ENCODE data around the gene POF1B.
"Not testable (repeated sequence)": the region's sequence is repeated elsewhere in the genome, so short reads cannot be mapped to it uniquely, and the experiment has no call there.

Gene POF1B

GRCh38 chrX:85327060-85327333, 52.5 kb downstream of the POF1B start:
- Mint-ChIP-seq H3K4me1 (no peaks in the 10 kb centered on the region), H3K9me3 (peaks cover 18% of the 10 kb centered on the region), H3K36me3 (ENCODE audit: low read depth) (no peaks in the 10 kb centered on the region), H3K27me3 (ENCODE audit: low read depth) (no peaks in the 10 kb centered on the region), H3K27ac (no peak overlapping the region), H3K4me3 (no peak overlapping the region)
- TF ChIP-seq, protein P1, sequence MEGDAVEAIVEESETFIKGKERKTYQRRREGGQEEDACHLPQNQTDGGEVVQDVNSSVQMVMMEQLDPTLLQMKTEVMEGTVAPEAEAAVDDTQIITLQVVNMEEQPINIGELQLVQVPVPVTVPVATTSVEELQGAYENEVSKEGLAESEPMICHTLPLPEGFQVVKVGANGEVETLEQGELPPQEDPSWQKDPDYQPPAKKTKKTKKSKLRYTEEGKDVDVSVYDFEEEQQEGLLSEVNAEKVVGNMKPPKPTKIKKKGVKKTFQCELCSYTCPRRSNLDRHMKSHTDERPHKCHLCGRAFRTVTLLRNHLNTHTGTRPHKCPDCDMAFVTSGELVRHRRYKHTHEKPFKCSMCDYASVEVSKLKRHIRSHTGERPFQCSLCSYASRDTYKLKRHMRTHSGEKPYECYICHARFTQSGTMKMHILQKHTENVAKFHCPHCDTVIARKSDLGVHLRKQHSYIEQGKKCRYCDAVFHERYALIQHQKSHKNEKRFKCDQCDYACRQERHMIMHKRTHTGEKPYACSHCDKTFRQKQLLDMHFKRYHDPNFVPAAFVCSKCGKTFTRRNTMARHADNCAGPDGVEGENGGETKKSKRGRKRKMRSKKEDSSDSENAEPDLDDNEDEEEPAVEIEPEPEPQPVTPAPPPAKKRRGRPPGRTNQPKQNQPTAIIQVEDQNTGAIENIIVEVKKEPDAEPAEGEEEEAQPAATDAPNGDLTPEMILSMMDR (IDR thresholded peaks at IDR 0.05; ENCODE audit: unreplicated experiment in 3 of 3) = no peak

- TF ChIP-seq, protein P1 (IDR thresholded peaks at IDR 0.05; ENCODE audit: unreplicated experiment in 3 of 3) = no peak
- Mint-ChIP-seq H3K4me1 (no peaks in the 10 kb centered on the region), H3K27ac (no peak overlapping the region), H3K27me3 (ENCODE audit: low read depth) (no peaks in the 10 kb centered on the region), H3K4me3 (no peak overlapping the region), H3K9me3 (peaks cover 18% of the 10 kb centered on the region), H3K36me3 (ENCODE audit: low read depth) (no peaks in the 10 kb centered on the region)
These were observed 53.0 kb downstream of the POF1B start for GRCh38 chrX:85326234-85327059.

DNA sequence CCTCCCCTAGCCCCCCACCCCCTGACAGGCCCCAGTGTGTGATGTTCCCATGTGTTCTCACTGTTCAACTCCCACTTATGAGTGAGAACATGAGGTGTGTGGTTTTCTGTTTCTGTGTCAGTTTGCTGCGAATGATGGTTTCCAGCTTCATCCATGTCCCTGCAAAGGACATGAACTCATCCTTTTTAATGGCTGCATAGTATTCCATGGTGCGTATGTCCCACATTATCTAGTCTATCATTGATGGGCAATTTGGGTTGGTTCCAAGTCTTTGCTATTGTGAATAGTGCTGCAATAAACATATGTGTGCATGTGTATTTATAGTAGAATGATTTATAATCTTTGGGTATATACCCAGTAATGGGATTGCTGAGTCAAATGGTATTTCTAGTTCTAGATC, 68.1 kb downstream of the POF1B start:
- H3K27ac Mint-ChIP-seq; H3K4me3 Mint-ChIP-seq; H3K4me1 Mint-ChIP-seq; H3K36me3 Mint-ChIP-seq (ENCODE audit: low read depth); H3K27me3 Mint-ChIP-seq (ENCODE audit: low read depth); H3K9me3 Mint-ChIP-seq: not testable (repeated sequence)

GRCh38 chrX:85309717-85310116, 69.7 kb downstream of the POF1B start:
- H3K36me3 Mint-ChIP-seq (ENCODE audit: low read depth) = no peaks in the 10 kb centered on the region
- peaks cover 7% of the 10 kb centered on the region for H3K9me3 Mint-ChIP-seq
- H3K27ac Mint-ChIP-seq = no peak overlapping the region
- TF ChIP-seq, protein P1 (IDR thresholded peaks at IDR 0.05; ENCODE audit: unreplicated experiment in 3 of 3) = no peak
- no peaks in the 10 kb centered on the region for H3K4me1 Mint-ChIP-seq
- H3K27me3 Mint-ChIP-seq (ENCODE audit: low read depth) = no peaks in the 10 kb centered on the region
- H3K4me3 Mint-ChIP-seq = no peak overlapping the region

DNA sequence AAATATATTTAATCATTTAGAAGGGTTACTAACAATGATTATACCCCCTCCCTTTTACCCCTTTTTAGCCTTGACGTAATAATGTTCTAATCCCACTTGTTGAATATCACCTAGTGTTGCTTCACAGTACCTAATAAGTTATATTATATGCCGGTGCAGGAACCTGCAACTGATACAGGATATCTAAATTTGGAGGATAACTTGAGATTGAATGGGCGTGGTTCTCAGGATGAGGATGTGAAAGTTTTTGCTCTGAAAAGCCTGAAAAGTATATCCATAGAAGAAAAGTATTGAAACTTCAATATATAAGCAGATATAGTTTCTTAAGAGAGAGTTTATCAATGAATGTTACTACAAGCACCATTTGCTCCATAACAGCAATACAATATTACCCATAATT, 75.9 kb downstream of the POF1B start:
- Mint-ChIP-seq H3K27me3 (ENCODE audit: low read depth) (no peaks in the 10 kb centered on the region), H3K9me3 (peaks cover 7% of the 10 kb centered on the region), H3K4me1 (no peaks in the 10 kb centered on the region), H3K27ac (no peak overlapping the region), H3K4me3 (no peak overlapping the region), H3K36me3 (ENCODE audit: low read depth) (no peaks in the 10 kb centered on the region)
- TF ChIP-seq, protein P1 (IDR thresholded peaks at IDR 0.05; ENCODE audit: unreplicated experiment in 3 of 3) = no peak

- Mint-ChIP-seq H3K4me1 (no peaks in the 10 kb centered on the region), H3K36me3 (ENCODE audit: low read depth) (no peaks in the 10 kb centered on the region), H3K9me3 (peaks cover 31% of the 10 kb centered on the region), H3K4me3 (no peak overlapping the region), H3K27ac (no peak overlapping the region), H3K27me3 (ENCODE audit: low read depth) (no peaks in the 10 kb centered on the region)
- TF ChIP-seq, protein P1 (IDR thresholded peaks at IDR 0.05; ENCODE audit: unreplicated experiment in 3 of 3) = no peak
These were observed 90.3 kb downstream of the POF1B start for GRCh38 chrX:85288992-85289723.

- not testable (repeated sequence) for H3K27ac Mint-ChIP-seq; H3K4me3 Mint-ChIP-seq; H3K36me3 Mint-ChIP-seq (ENCODE audit: low read depth); H3K4me1 Mint-ChIP-seq; H3K27me3 Mint-ChIP-seq (ENCODE audit: low read depth)
- peaks cover 23% of the 10 kb centered on the region for H3K9me3 Mint-ChIP-seq
These were observed 94.2 kb downstream of the POF1B start for GRCh38 chrX:85285286-85285685.

All from nephron (organoid).